ENCODE measurements around the gene ASCC1. TPM values are rescaled to one million over a fixed set of nuclear protein-coding genes. Genes with fewer than 3 reads are reported as not detected.

ASCC1 gene
- total RNA-seq, 8 experiments from 2014 or later: 28.1 to 51.0 (median 37.3) TPM

- no peak for ATAC-seq (replicated peaks in 6 of 8)
- Histone ChIP-seq H3K4me3 (no peak overlapping the region), H3K27ac (no peak overlapping the region), H3K4me1 (replicated peaks in 1 of 2) (peaks cover 4% of the 10 kb centered on the region in 2 donors)
- 77 to 100% (median 80%) methylated on average over 1 to 3 of the region's 3 CpGs; no CpG with 5 or more reads in 6 of the 10 experiments for WGBS, 10 experiments
- in situ Hi-C loops (cut with MboI; ENCODE audit: low pct_unique_long_range_greater_than_20kb in 2 of 9, low sequenced_read_pairs in 9 of 9, unreplicated experiment in 9 of 9): loop anchor here in 1 of 9 experiments (25.0 kb wide), 1 partner anchor 286 kb away; no protein-coding TSS in a partner anchor
Measured at GRCh38 chr10:72050873-72051272, 165.2 kb downstream of the ASCC1 start.

GRCh38 chr10:72049969-72050781, 165.9 kb downstream of the ASCC1 start:
- H3K4me3 ChIP-seq: no peak overlapping the region
- peak in 3 of 8 experiments; percentile 54 to 67 (median 55) for ATAC-seq (replicated peaks in 6 of 8)
- no peak overlapping the region for H3K27ac ChIP-seq
- in situ Hi-C loops (cut with MboI; ENCODE audit: low pct_unique_long_range_greater_than_20kb in 2 of 9, low sequenced_read_pairs in 9 of 9, unreplicated experiment in 9 of 9): loop anchor here in 2 of 9 experiments (10.0 to 25.0 kb wide), 3 partner anchors 95 to 287 kb away; no protein-coding TSS in a partner anchor
- WGBS, 10 experiments: 33 to 100% (median 84%) methylated on average over 1 to 5 of the region's 5 CpGs; no CpG with 5 or more reads in 1 of the 10 experiments
- H3K4me1 ChIP-seq (replicated peaks in 1 of 2): peaks cover 4% of the 10 kb centered on the region in 2 donors

GRCh38 chr10:72049472-72049871, 166.6 kb downstream of the ASCC1 start:
- ATAC-seq (replicated peaks in 6 of 8): no peak
- Histone ChIP-seq H3K27ac (no peak overlapping the region), H3K4me1 (replicated peaks in 1 of 2) (peaks cover 8 to 9% of the 10 kb centered on the region in 2 donors), H3K4me3 (no peak overlapping the region)
- WGBS, 10 experiments: 0 to 100% (median 56%) methylated on average over 1 of the region's 1 CpG; no CpG with 5 or more reads in 2 of the 10 experiments
- in situ Hi-C loops (cut with MboI; ENCODE audit: low pct_unique_long_range_greater_than_20kb in 2 of 9, low sequenced_read_pairs in 9 of 9, unreplicated experiment in 9 of 9): loop anchor here in 2 of 9 experiments (10.0 to 25.0 kb wide), 2 partner anchors 95 to 137 kb away; no protein-coding TSS in a partner anchor

- in situ Hi-C loops (cut with MboI; ENCODE audit: low pct_unique_long_range_greater_than_20kb in 2 of 9, low sequenced_read_pairs in 9 of 9, unreplicated experiment in 9 of 9): loop anchor here in 2 of 9 experiments (10.0 to 25.0 kb wide), 2 partner anchors 94 to 136 kb away; no protein-coding TSS in a partner anchor
Measured at GRCh38 chr10:72048450-72049124, 167.5 kb downstream of the ASCC1 start.

More at GRCh38 chr10:72048450-72049124, 167.5 kb downstream of the ASCC1 start:
- Histone ChIP-seq H3K4me1 (replicated peaks in 1 of 2) (peaks cover 8% of the 10 kb centered on the region in 2 donors), H3K27ac (no peak overlapping the region), H3K4me3 (no peak overlapping the region)
- 0 to 38% (median 21%) methylated on average over 1 to 10 of the region's 12 CpGs; no CpG with 5 or more reads in 1 of the 10 experiments for WGBS, 10 experiments
- peak; percentile 61 to 90 (median 84) for ATAC-seq (replicated peaks in 6 of 8)

Other genes starting within 250 kb of the ASCC1 start
- gene SPOCK2, start 127.7 kb downstream of the ASCC1 start, total RNA-seq: 10 to 100 TPM in 5 of 8 experiments, 1 to 10 TPM in 1, under 1 TPM in 2; 0.58 to 93.2 (median 23.3) TPM
- 10 to 100 TPM; 33.7 to 63.2 (median 49.7) TPM for gene ANAPC16, start 264 bp downstream of the ASCC1 start, total RNA-seq
- gene DDIT4, start 57.6 kb upstream of the ASCC1 start, total RNA-seq: 100 to 1,000 TPM in 7 of 8 experiments, 10 to 100 TPM in 1; 58.6 to 340 (median 216) TPM
- 10 to 100 TPM; 10.5 to 28.9 (median 20.3) TPM for gene DNAJB12, start 138.6 kb upstream of the ASCC1 start, total RNA-seq